Activated T-helper 1 cell treated with Interleukin-2 at 50 U/mL for 16 hours (primary cell): ENCODE results near the gene FHIT.

Source experiments
- DNase-seq: peaks from one replicate; pipeline ENCODE4 v3.0.0-alpha.2; 2020; ENCODE audit warnings: low read depth

Gene FHIT

GRCh38 chr3:60469481-60469880, 781.8 kb downstream of the FHIT start:
- no peak for DNase-seq

- DNase-seq, result no peak
Measured at GRCh38 chr3:60463685-60464084, 787.6 kb downstream of the FHIT start.

GRCh38 chr3:60461267-60461666, 790.0 kb downstream of the FHIT start:
- no peak for DNase-seq

- DNase-seq, result no peak
Measured at GRCh38 chr3:60456180-60456579, 795.1 kb downstream of the FHIT start.

- DNase-seq, result no peak
Measured at GRCh38 chr3:60453326-60453725, 797.9 kb downstream of the FHIT start.

GRCh38 chr3:60448696-60449095, 802.6 kb downstream of the FHIT start:
- DNase-seq, result no peak

- no peak for DNase-seq
Measured at GRCh38 chr3:60445446-60445845, 805.8 kb downstream of the FHIT start.

- no peak for DNase-seq
Measured at GRCh38 chr3:60444898-60445437, 806.3 kb downstream of the FHIT start.

GRCh38 chr3:60440869-60441268, 810.4 kb downstream of the FHIT start:
- no peak for DNase-seq

- DNase-seq, result no peak
Measured at GRCh38 chr3:60435941-60436650, 815.2 kb downstream of the FHIT start.

- DNase-seq, result no peak
Measured at GRCh38 chr3:60434950-60435349, 816.3 kb downstream of the FHIT start.

- DNase-seq, result no peak
Measured at GRCh38 chr3:60434323-60434722, 816.9 kb downstream of the FHIT start.

- no peak for DNase-seq
Measured at GRCh38 chr3:60431599-60431958, 819.7 kb downstream of the FHIT start.

GRCh38 chr3:60430205-60430604, 821.0 kb downstream of the FHIT start:
- DNase-seq, result no peak

- DNase-seq, result no peak
Measured at GRCh38 chr3:60427109-60427508, 824.1 kb downstream of the FHIT start.

GRCh38 chr3:60424942-60425341, 826.3 kb downstream of the FHIT start:
- DNase-seq, result no peak

GRCh38 chr3:60424034-60424433, 827.2 kb downstream of the FHIT start:
- no peak for DNase-seq

GRCh38 chr3:60423556-60423955, 827.7 kb downstream of the FHIT start:
- no peak for DNase-seq

GRCh38 chr3:60421749-60422446, 829.4 kb downstream of the FHIT start:
- no peak for DNase-seq

- DNase-seq, result no peak
Measured at GRCh38 chr3:60417576-60417975, 833.7 kb downstream of the FHIT start.

GRCh38 chr3:60414011-60414410, 837.2 kb downstream of the FHIT start:
- no peak for DNase-seq

GRCh38 chr3:60413551-60413950, 837.7 kb downstream of the FHIT start:
- no peak for DNase-seq

GRCh38 chr3:60403866-60404265, 847.4 kb downstream of the FHIT start:
- no peak for DNase-seq

GRCh38 chr3:60402931-60403330, 848.3 kb downstream of the FHIT start:
- no peak for DNase-seq
